GM19468 (cell line): ENCODE results near the gene EYS.
"Not testable (repeated sequence)": the region's sequence is repeated elsewhere in the genome, so short reads cannot be mapped to it uniquely, and the experiment has no call there.

Experiments used
- ATAC-seq: cut with Tn5 transposase; IDR thresholded peaks from one replicate; pipeline ENCODE4 v1.9.1; 2021; ENCODE audit warnings: mild to moderate bottlenecking, moderate library complexity, moderate number of reproducible peaks; ENCODE audit not compliant: unreplicated experiment; ENCODE audit errors: extremely low read depth

Gene EYS

GRCh38 chr6:63919556-63920110 lies 1787.4 kb downstream of the EYS start:
- no peak for ATAC-seq

- no peak for ATAC-seq
These were observed 1794.1 kb downstream of the EYS start for GRCh38 chr6:63912887-63913286.

GRCh38 chr6:63910863-63911551 lies 1796.0 kb downstream of the EYS start:
- no peak for ATAC-seq

GRCh38 chr6:63904650-63905248 lies 1802.3 kb downstream of the EYS start:
- ATAC-seq: no peak

- ATAC-seq: no peak
These were observed 1807.5 kb downstream of the EYS start for GRCh38 chr6:63899550-63899949.

- ATAC-seq: no peak
These were observed 1809.1 kb downstream of the EYS start for GRCh38 chr6:63897952-63898351.

- no peak for ATAC-seq
These were observed 1809.6 kb downstream of the EYS start for GRCh38 chr6:63897459-63897858.

GRCh38 chr6:63888416-63888815 lies 1818.6 kb downstream of the EYS start:
- no peak for ATAC-seq

GRCh38 chr6:63887804-63888203 lies 1819.2 kb downstream of the EYS start:
- ATAC-seq: not testable (repeated sequence)

GRCh38 chr6:63887002-63887751 lies 1819.8 kb downstream of the EYS start:
- no peak for ATAC-seq

GRCh38 chr6:63886341-63886740 lies 1820.7 kb downstream of the EYS start:
- no peak for ATAC-seq

GRCh38 chr6:63883597-63883996 lies 1823.4 kb downstream of the EYS start:
- ATAC-seq: no peak

GRCh38 chr6:63882208-63882607 lies 1824.8 kb downstream of the EYS start:
- ATAC-seq: no peak

- ATAC-seq: no peak
These were observed 1825.2 kb downstream of the EYS start for GRCh38 chr6:63881791-63882190.

- ATAC-seq: no peak
These were observed 1834.8 kb downstream of the EYS start for GRCh38 chr6:63872233-63872632.

- no peak for ATAC-seq
These were observed 1838.7 kb downstream of the EYS start for GRCh38 chr6:63868351-63868750.

GRCh38 chr6:63864671-63865318 lies 1842.2 kb downstream of the EYS start:
- no peak for ATAC-seq

GRCh38 chr6:63864061-63864460 lies 1843.0 kb downstream of the EYS start:
- no peak for ATAC-seq

GRCh38 chr6:63862486-63863198 lies 1844.4 kb downstream of the EYS start:
- no peak for ATAC-seq

GRCh38 chr6:63859528-63859927 lies 1847.5 kb downstream of the EYS start:
- ATAC-seq: no peak
